Bone marrow (tissue), 2 donors: ENCODE measurements around the gene PLEKHM1.

Experiments used
- DNase-seq, 2 donors: peaks; one replicate each; lab custom pipeline; 2025; lab: John Stamatoyannopoulos, UW

The PLEKHM1 gene

DNA sequence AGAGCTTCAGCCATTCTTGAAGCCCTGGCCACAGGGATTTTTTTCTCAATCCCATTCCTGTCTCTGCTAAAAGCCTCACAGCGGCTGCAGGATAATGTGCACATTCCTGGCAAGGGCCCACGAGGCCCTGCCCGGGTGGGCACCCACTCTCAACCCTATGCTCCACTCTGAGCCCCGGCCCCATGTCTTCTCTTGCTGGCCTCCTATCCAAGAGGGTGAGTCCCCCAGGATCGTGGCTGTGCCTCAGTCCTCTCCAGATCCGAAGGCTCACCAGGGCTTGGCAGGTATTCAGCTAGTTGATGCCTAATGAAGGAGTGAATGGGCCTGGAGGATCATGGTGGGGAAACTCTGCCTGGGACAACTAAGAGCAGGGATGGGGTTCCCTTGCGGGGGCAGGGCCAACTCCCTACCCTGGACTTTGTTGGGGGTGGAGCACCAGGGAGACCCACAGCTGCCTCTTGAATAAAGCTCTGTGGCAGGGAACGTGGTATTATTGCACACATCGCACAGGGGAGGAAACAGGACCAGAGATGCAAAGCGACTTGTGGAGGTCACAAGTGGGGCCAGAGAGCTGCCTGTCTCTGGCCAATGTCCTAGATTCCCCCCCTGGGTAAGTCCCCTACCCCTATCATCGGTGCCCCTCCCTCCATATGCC, 63.2 kb downstream of the PLEKHM1 start:
- no peak for DNase-seq

DNA sequence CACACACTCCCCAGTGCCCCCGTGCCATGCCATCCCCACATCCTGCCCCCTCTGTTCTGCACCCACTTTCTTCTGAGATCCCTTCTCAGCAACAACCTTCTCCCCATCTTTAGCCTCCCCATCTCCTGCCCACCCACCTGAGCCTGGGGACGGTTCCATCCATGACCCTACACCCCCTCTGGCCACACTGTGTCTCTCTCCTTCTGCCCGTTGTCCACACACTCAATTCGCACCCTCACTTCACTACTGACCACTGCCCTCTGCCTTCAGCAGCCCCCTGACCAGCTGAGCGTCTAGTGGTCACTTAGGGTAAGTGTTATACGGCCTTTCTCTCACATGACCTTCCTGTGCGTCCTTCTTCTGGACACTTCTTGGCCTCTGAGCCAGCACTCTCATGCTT, 64.0 kb downstream of the PLEKHM1 start:
- DNase-seq = no peak

DNA sequence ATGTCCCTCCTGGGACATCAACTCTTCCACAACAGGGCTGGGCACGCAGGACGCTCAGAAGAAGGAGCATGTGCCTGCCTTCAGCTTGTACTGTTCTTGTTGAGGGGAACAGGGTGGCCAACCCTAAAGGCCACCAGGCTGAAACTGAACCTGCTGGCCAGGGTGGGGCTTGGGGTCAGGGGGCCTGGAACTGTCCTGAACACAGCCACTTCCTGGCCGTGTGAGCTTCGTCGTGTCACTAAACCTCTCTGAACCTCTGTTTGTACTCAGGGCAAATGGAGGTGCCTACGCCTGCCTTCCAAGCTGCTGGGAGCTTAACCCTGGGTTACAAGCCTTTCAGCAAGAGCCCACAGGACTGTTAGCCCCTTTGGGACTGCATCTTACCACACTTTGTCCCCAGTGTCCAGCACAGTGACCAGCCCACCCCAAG, 64.5 kb downstream of the PLEKHM1 start:
- no peak for DNase-seq

DNA sequence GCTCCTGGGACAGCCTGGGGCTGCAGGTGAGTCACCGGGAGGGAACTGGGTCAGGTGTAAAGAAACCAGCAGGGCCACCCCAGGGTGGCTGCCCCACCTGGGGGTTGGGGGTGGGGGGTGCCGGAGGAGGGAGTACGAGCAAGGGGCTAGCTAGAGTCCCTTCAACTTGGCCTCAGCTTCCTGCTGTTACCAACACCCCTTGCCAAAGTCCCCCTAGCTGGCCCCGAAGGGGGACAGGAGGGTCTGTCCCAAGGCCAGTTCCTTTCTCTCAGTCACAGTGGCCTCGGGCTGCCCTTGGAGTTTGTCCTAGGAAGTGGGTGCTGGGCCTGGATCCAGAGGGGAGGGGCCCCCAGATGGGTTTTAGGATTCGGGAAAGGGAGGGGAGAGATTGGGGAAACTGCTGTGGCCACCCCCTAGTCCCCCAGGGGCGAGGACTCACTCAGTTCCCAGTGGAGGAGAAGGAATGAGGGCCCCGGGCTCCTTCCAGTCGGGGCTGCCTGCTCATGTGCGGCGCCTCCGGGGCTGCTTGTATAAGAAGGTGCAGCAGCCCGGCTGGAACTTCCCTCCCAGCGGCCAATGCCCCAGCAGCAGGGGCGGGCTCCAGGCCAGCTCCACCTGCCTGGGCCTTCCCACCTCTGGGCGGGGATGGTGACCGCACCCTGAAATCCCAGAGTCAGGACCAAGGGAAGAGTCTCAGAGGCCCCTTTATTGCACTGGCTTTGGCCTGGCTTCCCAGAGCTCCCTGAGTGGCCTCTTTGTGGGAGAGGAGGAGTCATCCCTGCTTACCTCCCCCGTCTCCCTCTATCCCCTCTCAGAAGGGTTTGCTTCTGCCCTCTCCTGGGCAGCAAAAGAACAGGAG, 65.2 kb downstream of the PLEKHM1 start:
- DNase-seq = no peak

DNA sequence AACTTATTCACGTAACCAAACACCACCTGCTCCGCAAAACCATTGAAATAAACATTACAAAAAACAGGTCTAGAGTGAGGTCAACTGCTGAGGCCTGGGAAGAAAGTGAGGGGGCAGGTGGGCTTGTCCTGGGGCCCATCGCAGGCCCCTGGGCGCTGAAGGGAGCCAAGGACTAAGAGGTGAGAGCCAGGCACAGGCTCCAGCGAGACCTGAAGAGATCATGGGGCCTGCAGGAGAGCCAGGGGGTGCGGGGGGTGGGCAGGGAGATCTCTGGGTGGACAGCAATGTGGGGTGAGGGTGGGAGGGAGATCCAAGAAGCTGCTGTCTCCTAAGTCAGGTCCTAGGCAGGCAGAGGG, 65.8 kb downstream of the PLEKHM1 start:
- no peak for DNase-seq

DNA sequence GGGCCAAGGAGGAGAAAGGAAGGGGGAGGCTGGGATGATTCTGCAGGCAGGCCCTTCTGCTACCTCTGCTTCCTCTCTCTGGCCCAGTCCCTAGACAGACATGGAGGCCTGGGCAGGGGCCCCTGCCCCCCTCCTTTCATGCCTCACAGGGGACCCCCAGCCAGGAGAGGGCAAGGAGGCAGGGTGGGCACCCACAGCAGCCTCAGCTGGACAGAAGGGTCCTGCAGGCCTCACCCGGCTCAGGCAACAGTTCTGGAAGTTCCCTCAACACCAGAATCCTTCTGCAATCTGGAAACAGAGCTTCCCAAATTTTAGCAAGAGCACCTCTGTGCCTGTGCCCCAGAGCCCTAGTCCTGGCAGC, 66.6 kb downstream of the PLEKHM1 start:
- no peak for DNase-seq

DNA sequence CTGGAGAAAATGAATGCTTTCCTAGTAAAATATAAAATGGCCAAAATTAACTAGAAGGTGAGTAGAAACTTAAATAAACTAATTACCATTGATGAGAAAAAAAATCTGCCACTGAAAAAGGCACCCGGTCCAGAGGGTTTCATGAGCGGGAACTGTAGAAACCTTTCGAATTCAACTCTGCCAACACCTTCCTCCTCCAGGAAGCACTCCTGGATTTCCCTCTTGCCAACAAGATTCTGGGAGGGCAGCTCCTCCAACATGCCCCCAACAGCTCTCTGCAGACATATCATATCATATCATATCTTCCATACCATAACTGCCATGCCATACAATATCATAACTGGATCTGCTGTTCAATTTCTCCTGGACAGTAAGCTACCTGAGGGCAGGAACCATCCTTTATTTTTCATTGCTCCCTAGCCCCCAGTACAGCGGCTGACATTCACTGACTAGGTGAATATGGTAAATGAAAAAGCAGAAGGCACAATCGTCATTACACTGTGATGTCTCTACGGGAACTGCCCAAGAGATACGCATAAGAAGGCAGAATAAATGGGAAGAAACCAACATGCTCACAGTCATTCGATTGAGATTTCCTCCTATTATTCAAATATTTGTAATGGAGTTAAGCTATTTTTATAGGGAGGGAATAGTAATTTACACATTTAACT, 67.1 kb downstream of the PLEKHM1 start:
- no peak for DNase-seq

DNA sequence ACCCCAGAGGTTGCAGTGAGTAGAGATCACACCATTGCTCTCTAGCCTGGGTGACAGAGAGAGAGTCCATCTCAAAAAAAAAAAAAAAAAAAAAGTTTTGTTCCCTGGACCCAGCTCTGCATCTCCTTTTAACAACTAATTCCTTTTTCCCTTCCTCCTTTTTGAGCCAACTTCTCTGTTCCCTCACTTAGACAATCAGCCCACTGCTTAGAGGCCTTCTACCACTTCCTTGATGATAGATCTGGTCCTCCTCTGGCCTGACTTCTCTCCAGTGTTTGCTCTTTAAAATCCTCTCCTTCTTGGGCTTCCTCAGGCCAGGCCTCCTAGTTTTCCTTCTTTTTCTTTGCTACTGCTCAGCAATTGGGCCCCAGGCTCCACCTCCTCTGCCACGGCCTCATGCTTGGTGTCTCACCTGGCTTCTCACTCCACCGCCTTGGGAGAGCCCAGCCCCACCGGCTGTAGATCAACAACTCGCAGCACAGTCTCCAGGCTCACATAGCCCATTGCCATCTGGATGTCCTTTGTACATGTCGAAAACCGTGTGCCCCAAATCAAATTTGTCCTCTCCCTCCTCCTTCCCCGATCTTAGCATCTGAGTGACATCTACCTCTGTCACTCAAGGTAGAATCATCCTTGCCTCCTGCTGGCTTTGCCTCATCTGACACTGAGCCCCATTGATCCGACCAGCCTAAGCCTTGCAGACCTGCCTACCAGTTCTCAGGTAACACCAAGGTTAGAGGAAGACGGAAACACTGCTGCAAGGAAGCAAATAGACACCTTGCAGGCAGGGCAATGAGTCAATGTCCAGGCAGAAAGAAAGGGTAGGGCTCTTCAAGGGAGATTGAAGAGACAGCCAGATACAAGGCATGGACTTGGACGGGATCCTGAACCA, 75.3 kb downstream of the PLEKHM1 start:
- no peak for DNase-seq

DNA sequence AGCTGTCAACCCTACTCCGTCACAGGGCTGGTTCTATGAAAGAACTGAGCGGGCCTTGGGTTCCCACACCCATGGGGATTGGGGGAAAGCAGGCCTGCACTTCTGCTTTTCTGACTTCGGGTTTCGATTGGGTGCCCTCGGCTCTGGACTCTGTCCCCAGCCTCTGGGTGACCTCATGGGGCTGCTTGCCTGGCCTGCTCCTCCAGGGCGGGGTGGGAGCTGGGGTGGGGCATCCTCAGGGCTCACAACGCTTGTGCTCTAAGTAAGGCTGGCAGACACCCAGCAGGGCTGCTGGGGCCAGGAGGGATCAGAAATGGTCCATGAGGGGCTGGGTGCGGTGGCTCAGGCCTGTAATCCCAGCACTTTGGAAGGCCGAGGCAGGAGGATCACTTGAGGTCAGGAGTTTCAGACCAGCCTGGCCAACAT, 77.0 kb downstream of the PLEKHM1 start:
- peak in 1 of 2 donors; percentile 34 for DNase-seq

DNA sequence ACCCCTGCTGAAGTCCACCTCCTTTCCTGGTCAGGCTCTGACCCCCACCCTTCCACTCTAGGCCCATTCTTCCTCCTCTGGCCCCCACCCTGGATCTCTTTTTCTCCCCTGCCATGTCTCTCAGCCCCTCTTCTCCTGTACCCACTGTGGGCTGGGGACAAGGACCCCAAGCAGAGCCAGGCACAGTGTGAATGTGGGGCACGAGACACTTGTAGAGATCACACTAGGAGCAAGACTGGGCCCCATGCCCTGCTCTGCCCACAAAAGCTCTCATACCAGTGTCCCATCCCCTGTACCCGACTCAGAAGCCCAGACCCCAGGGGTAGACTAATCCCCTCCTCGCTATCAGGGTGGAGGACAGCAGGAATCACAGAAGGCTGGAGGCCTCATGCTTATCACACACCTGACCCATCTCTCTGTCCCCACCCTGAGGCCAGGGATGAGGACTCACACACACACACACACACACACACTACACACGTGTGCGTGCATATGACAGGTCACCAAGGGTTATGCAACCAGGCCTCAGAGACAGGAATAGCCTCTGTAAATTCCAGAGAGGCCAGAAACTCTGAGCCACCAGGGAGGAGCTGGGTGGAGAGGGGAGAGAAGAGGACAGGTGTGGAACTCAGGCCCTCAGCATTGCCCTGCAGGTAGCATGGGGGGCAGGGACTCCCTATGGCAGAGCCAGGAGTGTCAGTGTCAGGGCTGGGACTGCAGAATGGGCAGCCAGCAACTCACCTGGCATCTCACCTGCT, 79.0 kb downstream of the PLEKHM1 start:
- no peak for DNase-seq

DNA sequence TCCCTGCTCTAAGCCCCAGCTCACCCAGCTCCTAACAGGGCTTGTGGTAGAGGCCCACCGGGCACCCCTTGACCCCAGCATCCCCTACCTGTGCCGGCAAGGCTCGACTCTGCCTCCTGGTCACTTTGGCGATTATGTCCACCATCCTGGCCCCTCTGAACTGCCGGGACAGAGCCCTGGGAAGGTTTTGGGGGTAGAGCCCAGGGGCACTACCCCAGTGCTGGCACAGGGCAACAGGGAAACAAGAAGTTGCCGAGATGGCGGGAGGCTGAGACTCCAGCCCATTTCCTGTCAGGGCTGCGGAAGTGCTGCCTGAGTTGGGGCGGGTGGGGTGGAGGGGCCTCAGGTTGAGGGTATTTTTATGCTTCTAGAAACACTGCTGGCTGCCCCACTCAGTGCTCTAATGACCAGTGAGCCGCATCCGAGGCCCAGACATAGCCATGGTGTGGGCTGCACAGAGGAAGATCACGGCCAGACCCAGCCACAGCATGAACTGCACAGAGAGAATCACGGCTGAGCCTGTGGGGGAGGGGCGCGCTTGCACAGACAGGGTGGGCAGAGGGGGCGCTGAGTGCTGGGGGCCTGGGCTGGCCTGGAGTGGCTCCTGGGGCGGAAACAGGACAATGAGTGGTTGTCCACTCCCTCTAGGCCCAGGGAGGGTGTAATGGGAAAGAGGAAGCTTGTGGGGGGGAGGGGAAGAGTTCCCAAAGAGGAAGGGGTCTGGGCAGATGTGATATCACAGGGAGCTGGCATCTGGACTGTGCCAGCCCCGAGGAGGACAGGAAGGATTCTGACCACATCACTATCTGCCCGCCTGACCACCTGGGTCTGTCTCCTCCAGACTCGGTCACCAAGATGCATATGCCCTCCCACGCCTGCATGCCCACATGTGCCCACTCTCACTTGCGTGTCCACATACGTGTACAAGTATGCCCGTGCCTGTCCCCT, 80.1 kb downstream of the PLEKHM1 start:
- peak; percentile 27 to 62 for DNase-seq

DNA sequence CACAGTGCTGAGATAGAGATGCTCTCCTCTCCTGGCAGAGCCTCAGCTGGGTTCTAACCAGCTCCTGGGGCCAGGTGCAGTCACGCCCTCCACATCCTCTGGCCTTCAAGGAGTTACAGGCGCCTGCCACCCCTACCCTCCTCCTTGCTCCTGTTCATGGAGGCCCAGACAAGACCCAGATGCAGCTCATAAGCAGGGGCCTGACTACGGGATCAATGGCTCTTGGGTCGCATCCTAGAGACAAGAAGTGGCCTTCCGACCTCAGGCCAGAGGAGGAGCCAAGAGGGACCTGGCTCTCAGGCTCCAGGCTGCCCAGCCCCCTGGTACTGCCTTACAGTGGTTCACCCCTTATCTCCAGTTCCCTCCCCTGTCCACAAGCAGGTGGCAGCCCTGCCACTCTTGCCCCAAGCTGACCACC, 80.9 kb downstream of the PLEKHM1 start:
- no peak for DNase-seq

DNA sequence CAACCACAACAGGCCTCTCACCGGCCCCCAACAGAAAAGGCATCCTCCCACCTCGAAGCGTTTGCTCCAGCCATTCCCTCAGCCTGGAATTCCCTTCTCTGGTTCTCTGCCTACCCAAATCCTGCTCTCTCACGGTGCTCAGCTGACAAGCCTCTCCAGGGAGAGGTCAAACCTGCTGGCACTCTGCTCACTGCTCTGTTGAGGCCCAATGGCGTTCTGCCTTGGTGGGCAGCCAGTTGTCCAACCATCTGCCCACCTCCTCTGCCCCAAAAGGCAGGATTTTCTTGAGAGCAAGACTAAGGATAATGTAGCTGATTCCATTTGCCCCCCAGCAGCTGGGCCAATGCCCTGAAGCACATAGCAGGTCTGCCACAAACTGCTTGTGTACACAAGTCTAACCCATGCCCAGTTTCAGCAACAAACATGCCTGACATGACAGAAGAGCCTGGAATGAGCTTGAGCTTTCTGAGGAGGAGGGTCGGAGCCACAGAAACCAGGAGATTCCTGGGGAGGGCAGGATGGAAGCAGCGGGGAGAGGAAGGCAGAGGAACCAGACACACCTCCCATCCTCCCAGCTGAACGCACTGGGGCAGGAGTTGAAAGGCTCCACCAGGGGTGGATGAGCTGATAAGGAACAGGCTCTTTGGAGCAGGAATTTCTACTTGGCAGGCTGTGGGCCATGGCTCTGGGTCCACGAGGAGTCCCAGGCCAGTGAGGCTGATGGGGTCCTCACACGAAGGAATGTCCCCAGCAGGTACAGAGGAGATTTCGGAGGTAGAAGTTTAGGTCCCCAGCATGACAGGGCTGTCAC, 81.7 kb downstream of the PLEKHM1 start:
- no peak for DNase-seq

DNA sequence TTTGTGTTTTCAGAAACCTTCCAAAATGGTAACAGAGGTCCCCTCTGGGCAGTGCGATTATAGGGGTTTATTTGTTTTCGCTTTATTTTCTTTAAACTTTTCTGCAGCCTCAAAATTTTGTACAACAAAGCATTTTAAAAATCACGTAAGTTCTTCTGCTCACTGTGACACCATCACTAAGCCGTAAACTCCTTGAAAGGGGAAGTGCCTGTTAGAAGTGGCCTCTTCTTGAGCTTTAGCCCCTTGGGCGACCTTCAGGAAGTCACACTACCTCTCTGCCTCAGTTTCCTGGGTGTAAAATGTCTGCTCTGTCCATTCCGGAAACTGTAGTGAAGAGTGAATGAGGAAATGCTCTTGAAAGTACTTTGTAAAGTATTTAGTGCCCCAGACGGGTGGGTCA, 84.4 kb downstream of the PLEKHM1 start:
- no peak for DNase-seq

DNA sequence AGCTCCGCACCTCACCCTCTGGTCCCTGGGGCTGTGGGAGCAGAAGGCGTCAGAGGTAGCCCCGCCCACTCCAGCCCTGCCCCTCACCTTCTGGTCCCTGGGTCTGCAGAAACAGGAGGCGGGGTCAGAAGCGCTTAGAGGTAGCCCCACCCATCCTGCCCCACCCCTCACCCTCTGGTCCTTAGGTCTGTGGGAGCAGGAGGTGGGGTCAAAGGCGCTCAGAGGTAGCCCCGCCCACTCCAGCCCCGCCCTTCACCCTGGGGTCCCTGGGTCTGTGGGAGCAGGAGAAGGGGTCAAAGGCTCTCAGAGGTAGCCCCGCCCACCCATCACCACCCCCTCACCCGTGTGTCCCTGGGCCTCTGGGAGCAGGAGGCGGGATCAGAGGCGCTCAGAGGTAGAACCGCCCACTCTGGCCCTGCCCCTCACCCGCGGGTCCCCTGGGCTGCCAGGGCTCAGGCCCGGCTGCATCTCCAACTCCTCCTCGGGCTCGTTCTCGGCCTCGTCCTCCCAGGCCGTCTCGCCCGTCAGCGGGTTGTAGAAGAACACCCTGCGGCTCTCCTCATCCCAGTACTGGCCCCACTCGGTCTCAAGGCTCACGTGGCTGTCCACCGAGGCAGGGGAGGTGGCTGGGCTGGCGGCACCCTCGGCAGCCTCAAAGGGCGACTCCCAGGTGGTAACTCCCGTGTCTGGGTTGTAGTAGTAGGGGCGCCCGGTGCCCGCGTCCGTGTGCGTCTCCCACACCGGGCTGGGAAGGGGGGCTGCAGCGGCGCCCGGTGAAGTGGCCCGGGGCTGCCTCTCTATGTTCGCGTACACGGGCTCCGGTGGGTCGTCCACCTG, 85.1 kb downstream of the PLEKHM1 start:
- DNase-seq = no peak

DNA sequence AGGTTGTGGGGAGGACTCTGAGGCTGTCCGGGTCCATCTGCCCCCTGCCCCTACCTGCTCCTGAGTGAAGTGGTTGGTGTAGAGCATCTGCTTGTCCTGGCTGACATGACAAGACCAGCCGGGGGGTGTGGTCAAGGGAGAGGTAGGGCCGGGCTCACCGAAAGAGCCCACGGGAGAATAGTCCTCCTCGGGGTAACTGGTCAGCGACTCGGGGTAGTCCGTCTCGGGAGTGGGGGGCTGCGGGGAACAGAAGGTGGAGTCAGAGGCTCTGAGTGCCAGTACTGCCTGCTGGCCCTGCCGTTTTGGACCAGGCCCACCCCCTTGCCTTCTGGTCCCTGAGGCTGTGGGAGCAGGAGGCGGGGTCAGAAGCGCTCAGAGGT, 85.7 kb downstream of the PLEKHM1 start:
- DNase-seq = no peak

DNA sequence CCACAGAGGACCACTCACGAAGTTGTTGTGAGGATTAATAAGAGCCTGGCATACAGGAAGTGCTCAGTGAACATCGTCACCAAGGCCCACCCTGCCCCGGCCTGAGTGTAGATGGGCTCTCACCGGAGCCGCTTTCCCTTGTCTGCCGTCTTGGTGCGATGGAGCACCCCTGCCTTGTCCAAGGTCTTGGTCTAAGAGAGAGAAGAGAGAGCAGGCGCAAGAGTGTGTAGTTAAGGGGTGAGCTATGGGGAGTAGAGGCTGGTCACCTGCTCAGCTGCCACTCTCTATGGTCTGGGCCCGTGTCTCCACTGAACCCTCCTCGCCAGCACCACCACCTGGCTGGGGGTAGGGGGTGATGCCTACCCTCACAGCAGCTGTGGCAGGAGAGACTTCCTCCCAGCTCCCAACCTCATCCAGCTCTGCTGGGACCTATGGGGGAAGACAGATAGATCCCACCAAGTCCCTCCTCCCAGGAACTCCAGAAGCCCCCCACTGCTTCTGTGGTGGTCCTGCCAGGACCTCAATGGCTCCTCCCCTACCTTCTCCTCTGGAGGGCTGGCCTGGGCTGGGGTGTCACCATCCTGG, 86.5 kb downstream of the PLEKHM1 start:
- DNase-seq = no peak

DNA sequence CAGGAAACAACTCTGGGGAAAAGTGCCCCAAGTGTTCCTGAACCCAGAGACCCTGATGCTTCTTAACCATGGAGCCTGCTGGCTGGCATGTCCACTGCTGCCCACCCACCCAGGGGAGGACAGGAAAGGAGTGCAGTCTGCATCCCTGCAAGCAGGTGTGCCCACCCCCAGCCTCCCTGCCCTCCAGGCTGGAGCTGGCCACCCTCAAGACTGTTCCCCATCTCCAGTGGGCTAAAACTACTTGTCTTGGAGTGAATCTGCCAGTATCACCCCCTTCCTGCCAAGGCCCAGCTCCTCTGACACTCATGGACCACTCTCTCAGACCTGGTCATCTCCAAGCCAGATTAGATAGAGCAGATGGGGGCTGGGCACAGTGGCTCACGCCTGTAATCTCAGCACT, 87.6 kb downstream of the PLEKHM1 start:
- no peak for DNase-seq
